RWPE1 (cell line): Measurements from ENCODE around the gene SERGEF.
A peak's percentile ranks its signal among the peaks of the same experiment; 100 is the strongest.
"Not testable (repeated sequence)": the region's sequence is repeated elsewhere in the genome, so short reads cannot be mapped to it uniquely, and the experiment has no call there.

Experiments used
- CTCF ChIA-PET: fragments of 350-600 bp; sonication (Branson Sonifier 250); formaldehyde crosslinking; extraction: SDS; loops from one replicate; lab custom pipeline; 2021; lab: Yijun Ruan, JAX
- POLR2A ChIA-PET: fragments of 400-600 bp; formaldehyde crosslinking; extraction: SDS; loops from one replicate; lab custom pipeline; 2020; ENCODE audit warnings: antibody characterized with exemption; ENCODE audit not compliant: low non-redundant PET; lab: Yijun Ruan, JAX
- DNase-seq: peaks from one replicate; pipeline ENCODE4 v3.0.0; 2012; ENCODE audit warnings: low spot score
- H3K27ac ChIP-seq: fragments of 450-650 bp; 2 replicates; pipeline ENCODE4 v1.5.1; 2017
- TF ChIP-seq, protein P1 (sequence below): fragments of 450-650 bp; conservative IDR thresholded peaks from 2 replicates; pipeline ENCODE4 v1.5.1; 2017; ENCODE audit warnings: low read depth, mild to moderate bottlenecking

SERGEF gene

DNA sequence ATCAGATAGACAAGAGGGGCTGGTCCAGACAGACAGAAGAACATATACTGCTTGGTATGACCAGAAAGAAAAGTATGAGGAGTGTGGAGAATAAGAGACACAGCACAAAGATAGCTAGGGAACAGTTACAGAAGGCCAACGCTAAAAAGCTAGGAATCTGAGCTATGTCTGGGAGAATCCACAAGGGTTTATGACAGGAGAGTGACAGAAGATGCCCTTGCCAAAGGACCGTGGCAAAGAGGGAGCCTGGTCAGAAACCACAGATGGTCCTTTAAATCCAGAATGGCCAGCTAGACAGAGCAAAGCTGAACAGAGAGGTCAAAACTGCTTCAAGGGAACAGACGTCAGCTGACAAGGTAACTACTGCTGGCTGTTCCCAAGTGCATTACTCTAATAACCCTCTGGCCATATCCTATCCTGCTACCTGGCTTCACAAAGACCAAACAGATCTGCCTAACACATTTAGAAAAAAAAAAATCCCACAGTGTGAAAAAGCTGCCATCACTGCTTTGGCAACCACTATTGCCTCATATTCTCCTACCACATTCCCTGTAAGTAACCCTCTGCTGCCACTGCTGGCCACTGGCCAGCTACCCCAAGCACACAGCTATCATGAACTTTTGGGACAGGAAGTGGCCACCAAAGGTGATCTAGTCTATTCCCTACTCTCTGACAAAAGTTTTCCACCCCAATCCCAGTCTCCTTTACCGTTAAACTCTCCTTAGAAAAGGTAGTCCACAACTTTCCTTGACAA lies 7.3 kb downstream of the SERGEF start:
- ChIA-PET POLR2A (no interaction called here), CTCF (no interaction called here)
- TF ChIP-seq, protein P1, sequence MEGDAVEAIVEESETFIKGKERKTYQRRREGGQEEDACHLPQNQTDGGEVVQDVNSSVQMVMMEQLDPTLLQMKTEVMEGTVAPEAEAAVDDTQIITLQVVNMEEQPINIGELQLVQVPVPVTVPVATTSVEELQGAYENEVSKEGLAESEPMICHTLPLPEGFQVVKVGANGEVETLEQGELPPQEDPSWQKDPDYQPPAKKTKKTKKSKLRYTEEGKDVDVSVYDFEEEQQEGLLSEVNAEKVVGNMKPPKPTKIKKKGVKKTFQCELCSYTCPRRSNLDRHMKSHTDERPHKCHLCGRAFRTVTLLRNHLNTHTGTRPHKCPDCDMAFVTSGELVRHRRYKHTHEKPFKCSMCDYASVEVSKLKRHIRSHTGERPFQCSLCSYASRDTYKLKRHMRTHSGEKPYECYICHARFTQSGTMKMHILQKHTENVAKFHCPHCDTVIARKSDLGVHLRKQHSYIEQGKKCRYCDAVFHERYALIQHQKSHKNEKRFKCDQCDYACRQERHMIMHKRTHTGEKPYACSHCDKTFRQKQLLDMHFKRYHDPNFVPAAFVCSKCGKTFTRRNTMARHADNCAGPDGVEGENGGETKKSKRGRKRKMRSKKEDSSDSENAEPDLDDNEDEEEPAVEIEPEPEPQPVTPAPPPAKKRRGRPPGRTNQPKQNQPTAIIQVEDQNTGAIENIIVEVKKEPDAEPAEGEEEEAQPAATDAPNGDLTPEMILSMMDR: no peak
- DNase-seq: no peak
- H3K27ac ChIP-seq: no peak overlapping the region

DNA sequence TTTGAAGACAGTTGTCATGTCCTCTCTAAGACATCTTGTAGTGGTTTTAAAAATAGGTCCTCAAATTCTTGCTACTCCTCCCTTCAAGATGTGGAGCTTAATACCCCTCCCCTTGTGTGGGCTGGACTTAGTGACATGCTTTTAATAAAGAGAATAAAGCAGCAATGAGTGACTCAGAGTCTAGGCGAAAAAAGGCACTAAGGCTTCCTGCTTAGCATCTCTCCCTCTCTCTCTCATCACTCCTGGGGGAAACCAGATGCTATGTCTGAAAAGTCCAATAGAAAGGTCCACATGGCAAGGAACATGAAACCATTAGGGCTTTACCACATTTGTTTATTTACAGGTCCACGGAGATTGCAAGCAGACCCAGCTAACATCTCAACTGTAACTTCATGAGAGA lies 11.7 kb downstream of the SERGEF start:
- DNase-seq: no peak
- ChIA-PET CTCF (interaction anchor here (0.7 kb wide), 1 partner anchor 63 kb away, joined by 4 read pairs; no protein-coding TSS in a partner anchor), POLR2A (no interaction called here)
- TF ChIP-seq, protein P1: no peak
- H3K27ac ChIP-seq: no peak overlapping the region

DNA sequence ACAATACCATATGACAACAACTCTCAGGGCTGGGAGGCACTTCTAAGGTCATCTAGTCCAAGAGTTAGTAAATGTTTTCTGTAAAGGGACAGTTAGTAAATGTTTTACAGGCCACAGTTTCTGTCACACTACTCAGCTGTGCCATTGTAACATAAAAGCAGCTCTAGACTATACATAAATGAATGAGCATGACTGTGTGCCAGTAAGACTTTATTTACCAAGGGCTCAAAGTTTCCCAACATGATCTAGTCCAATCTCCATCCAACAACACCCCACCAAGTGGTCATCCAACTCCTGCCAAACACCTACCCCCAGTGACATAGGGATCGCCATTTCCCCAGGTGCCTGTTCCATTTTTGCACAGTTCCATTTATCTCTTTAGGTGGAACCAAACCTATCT lies 12.1 kb downstream of the SERGEF start:
- ChIA-PET POLR2A (no interaction called here), CTCF (interaction anchor here (0.7 kb wide), 1 partner anchor 64 kb away, joined by 4 read pairs; no protein-coding TSS in a partner anchor)
- no peak for DNase-seq
- TF ChIP-seq, protein P1: no peak
- no peak overlapping the region for H3K27ac ChIP-seq

GRCh38 chr11:18000128-18000527 lies 12.7 kb downstream of the SERGEF start:
- CTCF ChIA-PET, H3K27ac ChIP-seq, DNase-seq, POLR2A ChIA-PET: not testable (repeated sequence)

DNA sequence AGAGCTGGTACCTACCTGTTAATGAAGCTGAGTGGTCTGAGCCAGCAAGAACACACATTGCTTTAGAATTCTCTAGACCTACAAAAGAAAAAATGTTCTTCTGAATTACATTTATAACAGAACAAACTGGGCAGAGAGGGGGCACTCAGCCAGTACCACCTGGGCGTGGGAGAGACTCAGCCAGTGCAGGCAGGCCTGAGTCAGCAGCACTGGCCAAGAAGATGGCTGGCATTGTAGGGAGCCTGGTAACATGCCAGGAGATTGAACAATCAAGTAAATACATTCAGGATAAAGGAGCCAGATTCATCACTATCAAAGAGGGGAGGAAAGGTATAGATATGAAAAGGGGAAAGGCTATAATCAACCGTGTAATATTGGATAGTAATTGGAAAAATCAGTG lies 19.9 kb downstream of the SERGEF start:
- DNase-seq: no peak
- POLR2A ChIA-PET: no interaction called here
- peak overlapping the region; percentile 66 for H3K27ac ChIP-seq
- CTCF ChIA-PET: no interaction called here
- TF ChIP-seq, protein P1: no peak

DNA sequence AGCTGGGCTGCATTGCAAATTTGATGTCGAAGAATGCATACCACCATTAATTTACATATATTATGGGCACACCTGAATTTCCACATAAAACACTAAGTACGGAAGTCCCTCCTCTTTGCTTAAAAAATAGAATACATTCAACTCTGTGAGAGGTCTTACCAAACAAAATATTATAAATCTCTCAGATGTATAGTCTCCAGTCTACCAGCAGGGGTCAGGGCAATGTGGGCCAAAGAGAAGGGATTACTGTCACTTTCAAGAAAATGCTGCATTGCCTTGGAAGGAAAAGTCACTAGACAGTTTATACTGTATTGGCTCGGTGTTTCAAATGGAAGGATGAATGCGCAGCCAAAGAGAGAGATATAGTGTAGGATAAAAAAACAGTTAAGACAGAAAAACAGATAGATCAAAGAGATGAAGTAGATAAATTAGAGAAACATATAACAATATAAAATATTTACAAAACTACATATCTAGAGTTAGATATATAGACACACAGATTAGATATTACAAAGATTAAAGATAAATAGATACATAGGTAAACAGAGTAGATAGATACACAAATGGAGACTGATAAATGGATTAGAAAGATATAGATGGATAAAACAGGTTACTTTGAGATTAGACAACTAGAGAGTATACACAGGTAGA lies 20.9 kb downstream of the SERGEF start:
- H3K27ac ChIP-seq: no peak overlapping the region
- TF ChIP-seq, protein P1: peak; percentile 80
- ChIA-PET POLR2A (no interaction called here), CTCF (interaction anchor here (0.6 to 0.7 kb wide), 7 partner anchors 22 to 1811 kb away, joined by 3 to 4 read pairs (median 4); no protein-coding TSS in a partner anchor)
- DNase-seq: peak; percentile 48

DNA sequence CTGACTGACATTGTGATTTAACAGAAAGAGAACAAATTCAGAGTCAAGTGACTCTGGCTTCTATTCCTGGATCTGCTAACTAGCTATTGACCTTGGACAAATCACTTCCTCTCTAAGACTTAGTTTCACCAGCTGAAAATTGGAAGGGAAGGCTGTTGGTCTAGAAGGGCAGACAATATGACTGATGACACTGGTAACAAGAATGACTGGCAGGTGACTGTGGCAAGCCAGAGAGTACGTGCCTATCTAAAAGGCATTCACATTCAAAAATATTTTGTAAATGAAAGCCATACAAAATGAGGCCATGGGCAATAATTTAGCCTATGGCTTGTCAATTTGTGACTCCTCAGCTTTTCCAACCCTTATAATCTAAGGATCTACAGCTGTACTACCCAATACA lies 23.5 kb downstream of the SERGEF start:
- CTCF ChIA-PET: no interaction called here
- POLR2A ChIA-PET: no interaction called here
- TF ChIP-seq, protein P1: no peak
- no peak overlapping the region for H3K27ac ChIP-seq
- DNase-seq: no peak
